Esophagus mucosa (tissue), 1 donor: ENCODE data around the gene FAM81B. TPM values are rescaled to one million over a fixed set of nuclear protein-coding genes. Genes with fewer than 3 reads are reported as not detected.

Source experiments
- ATAC-seq: fragments of 200-7000 bp; cut with Tn5 transposase; one replicate; pipeline ENCODE4 v1.9.1; 2020
- total RNA-seq: library from RNA; stranded (reverse); gene quantifications from one replicate; pipeline ENCODE4 v1.2.4, GENCODE V29; 2023
- donor health status: DM: yes; HTN: yes; CAD: no.

FAM81B gene
- total RNA-seq, 1 donor from 2014 or later = not detected

- ATAC-seq = no peak
Measured at GRCh38 chr5:95403996-95404395, 12.8 kb downstream of the FAM81B start.

DNA sequence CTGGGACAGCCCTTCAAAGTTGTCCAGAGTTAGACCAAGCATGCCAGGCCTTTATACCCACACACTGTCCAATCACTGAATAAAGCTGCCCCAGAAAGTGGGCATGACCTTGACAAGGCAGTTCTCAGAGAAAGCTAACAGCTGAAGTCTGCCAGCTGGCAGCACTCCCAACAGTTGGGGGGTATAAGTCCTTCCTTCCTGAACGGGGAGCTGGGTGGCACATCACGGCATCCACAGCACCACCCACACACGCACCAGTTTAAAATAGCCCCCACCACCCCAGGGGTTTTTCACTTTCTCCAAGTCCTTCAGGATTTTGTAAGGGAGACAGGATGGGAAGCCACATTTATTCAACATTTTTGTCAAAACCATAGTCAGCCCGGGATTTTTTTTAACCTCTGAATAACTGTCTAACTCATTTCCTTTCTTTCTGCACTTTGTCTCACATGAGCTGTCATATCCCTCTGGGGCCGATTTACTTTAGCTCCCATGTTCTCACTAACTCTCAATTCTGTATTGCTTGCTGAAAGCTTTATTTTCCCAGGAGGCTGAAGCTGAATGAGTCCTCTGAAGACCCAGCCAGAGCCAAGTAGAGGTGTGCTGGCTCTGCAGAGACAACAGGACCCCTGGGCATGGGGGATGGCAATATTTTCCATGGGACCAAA lies 15.4 kb downstream of the FAM81B start:
- ATAC-seq = no peak

DNA sequence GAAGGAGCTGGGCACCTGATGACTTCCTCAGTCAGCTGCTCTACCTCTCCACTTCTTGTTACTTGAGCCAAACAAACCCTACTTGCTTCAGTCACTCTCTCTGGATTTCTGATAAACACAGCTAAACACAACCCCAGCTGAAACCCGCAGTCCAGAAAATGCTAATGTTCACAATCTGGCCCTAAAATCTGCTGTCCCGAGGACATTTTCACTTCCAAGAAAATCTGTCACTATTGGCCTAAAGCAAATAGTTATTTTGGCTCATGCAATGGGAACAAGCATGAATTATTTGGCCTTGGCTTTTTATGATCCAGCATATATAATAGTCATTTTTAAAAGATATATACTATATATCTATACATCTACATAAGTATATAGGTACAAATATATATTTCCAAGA lies 19.1 kb downstream of the FAM81B start:
- no peak for ATAC-seq

- ATAC-seq = no peak
Measured at GRCh38 chr5:95411474-95411873, 20.3 kb downstream of the FAM81B start.

DNA sequence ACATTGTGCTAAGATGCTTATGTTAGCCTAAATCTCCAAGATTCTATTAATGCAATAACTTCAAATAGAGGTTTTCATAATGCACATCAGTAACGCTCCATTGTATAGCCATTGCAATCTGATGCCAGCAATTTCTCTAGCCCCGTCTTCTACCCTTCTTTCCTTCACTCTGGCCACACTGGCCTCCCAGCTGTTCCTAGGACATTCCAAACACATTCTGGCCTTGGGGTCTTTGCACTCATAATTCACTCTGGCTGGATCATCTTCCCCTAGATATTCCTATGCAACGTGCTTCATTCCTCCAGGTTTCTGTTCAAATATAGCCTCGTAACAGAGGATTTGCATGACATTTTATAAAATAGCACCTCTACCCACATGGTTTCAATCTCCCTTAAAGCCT lies 23.3 kb downstream of the FAM81B start:
- no peak for ATAC-seq

- ATAC-seq = no peak
Measured at GRCh38 chr5:95417971-95418370, 26.8 kb downstream of the FAM81B start.

DNA sequence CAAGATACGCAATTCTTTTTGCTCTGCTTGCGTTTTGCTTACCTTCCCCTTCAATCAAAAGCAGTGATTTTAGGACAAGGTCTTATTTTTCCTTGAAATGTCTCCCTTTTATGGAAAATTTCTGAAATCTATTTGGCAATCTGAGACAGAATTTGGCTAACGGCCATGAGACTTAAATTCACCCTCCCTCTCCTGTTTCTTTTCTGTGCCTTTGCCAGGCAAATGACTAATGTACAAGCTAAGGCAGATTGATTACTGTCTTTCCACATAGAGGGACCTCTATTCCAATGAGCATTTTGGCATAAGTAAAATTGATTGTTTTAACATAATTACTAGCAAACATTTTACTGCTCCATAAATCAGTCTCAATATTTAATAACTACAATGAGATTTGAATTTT lies 31.7 kb downstream of the FAM81B start:
- ATAC-seq = no peak

- no peak for ATAC-seq
Measured at GRCh38 chr5:95424016-95424415, 32.9 kb downstream of the FAM81B start.

DNA sequence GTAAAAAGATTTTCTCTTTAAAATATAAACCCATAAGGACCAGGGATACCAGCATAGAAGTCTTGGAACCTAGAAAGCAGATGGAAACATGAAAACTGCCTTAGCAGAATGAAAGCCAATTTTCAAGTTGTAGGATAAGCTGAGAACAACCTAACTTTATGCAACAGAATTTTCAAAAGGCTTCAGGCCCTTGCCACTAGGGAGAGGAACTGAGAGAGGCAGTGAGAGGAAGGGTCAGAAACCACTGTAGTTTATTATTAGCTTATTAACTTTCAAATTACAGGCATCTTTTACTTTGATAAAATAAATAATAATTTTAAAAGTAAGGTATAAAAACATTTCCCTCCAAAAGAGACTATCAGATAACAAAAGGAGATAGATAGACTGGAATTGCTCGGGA lies 33.4 kb downstream of the FAM81B start:
- no peak for ATAC-seq

DNA sequence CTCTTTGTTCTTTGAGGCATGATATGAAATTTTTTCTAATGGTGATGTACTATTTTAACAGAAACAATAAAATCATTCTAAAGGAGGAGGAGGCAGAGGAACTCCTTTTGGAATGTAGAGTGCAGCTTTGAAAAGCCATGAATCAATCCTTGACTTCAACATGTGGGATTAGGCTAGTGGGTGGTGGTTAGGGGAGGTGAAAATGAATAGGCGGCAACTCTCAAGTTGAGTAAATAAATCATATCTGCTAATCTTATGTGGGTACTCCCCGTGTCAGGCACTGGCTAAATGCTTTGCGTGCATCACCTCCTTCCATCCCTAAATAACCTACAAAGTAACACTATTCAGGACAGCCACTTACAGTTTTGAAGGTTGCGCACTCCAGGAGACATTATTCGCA lies 35.1 kb downstream of the FAM81B start:
- no peak for ATAC-seq

DNA sequence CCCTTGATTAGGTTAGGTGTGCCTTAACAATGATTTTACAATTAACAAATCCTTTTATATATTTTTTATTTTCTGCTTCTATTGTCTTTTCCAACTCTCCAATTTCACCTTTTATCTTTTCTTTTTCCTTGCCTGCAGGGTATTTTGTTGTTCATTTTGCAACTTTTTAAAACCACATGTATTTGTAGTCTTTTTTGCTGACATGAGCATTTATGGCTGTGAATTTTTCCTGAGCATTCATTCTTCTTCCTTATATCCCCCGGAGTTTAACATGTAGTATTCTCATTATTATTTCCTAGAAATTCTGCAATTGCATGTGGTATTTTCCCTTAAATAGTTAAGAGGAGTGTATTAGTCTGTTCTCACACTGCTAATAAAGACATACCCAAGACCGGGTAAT lies 41.6 kb downstream of the FAM81B start:
- ATAC-seq = no peak

DNA sequence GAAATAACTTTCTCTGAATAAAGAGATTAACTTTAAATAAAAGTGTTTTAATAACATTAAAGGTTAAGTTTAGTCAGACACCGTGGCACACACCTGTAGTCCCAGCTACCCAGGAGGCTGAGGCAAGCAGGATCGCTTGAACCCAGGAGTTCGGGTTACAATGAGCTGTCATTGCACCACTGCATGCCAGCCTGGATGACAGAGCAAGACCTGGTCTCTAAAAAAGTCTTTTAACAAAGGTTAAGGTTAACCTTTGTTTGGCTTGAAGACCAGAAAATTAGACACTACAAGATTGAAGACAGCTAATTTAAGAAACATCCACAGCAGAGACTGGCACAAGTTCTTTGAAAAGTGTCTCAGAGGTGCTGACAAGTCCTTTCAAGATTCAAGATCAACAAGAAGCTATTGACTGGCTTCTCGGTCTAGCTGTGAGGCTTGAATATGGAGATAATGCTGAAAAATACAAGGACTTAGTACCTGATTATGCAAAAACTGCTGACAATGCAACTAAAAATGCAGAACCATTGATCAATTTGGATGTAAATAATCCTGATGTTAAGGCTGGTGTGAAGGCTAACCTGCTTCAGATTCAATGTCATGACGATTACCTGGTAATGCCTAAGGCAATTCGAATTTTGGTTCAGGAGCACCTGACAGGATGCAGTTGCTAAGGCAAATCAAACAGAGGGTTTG lies 48.8 kb downstream of the FAM81B start:
- ATAC-seq = no peak

DNA sequence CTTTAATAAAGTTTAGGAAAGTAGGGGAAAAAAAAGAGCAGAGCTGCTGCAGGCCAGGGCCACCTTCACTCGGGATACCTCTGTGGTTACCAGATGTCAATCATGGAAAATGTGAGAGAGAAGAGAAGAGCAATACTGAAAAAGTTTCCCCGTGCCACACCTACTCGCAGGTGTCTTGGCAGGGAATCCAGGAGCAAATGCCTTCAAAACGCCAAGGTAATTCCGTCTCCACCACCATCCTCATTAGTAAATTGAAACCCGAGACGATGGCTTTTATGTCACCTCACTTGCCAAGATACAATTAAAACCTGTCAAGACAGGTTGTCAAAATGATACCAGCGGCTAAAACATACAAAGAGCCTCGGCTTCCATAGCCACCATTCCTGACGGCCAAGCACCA lies 49.7 kb downstream of the FAM81B start:
- ATAC-seq = no peak

- ATAC-seq = no peak
Measured at GRCh38 chr5:95441636-95442035, 50.5 kb downstream of the FAM81B start.

GRCh38 chr5:95445442-95445841 lies 54.3 kb downstream of the FAM81B start:
- no peak for ATAC-seq

DNA sequence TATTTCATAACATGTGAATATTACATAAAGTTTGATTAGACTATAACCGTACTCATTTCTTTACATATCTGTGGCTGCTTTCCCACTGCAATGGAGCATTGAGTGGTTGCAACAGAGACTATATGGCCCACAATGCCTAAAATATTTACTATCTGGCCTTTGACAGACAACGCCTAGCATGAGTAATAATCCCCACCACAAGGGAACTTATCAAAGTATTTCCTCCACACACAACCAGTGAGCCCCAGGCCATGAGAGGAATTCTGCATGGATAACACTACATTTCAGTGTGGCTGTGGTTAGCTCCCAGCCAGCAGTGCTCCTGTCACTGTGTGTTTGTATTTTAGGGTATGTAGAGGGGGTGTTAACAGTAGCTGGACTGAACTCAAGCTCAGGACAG lies 54.8 kb downstream of the FAM81B start:
- ATAC-seq = no peak

DNA sequence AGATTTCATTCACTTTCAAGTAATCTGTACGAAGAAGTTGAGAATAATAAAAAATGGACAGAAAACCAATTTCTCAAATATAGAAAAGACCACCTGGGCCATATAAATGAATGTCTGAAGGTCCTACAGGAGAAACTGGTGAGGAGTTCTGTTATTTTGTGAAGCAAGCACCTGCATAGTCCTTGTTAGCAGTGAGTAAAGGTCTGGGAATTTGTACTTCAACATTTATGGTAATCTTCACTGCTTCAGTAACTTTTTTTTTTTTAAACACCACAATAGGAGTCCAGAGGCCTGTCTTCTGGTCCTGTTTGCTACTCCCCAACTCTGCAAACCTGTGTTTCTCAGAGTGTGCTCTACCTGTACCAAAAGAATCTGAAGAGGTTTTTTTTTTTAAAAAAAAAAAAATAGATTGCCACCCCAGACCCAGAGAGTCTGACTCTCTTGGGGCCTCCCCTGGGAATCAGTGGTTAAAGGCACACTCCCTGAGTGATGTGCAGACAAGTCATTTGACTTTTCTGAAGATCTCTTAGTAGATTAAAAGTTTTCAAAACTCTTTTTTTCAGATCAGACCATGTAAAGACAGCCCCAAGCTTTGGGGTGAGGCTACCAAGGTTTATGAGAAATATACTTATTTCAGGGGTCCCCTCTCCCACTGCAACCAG lies 55.5 kb downstream of the FAM81B start:
- no peak for ATAC-seq

DNA sequence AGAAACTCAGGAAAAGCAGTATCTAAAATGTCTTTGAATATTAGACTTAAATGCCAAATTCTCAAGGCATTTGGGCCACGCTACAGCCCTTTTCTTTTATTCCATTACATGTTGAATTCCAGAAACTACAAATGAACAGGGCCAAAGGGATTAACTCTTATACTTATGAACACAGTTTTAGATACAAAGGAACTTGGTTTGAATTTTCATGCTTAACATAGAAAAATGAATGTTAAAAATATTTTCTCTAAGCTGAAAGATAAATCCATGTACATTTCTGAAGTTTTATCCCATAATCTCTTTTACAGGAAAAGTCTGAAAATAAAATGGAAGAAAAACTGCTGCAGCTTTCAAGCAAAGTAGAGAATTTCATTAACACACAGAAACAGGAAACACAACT lies 56.8 kb downstream of the FAM81B start:
- ATAC-seq = no peak

DNA sequence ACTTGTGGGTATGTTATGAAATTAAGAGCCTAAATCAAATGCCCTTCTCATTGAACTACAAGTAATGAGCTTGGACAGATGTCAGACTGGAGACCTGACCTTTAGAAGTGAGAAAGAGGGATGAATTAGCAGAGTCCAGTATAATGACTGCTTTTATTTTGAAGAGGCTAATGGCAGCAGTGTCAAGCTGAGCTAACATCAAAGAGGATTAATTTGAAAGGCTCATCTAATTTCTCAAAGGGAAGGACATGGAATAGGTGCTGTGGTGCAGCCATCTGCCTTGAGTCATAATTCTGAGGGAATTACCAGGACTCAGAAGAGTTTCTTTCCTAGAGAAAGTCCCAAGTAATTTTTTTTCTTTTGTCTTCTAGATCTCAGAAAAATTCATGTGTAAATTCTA lies 57.6 kb downstream of the FAM81B start:
- ATAC-seq = no peak

- ATAC-seq = no peak
Measured at GRCh38 chr5:95449460-95449859, 58.3 kb downstream of the FAM81B start.

DNA sequence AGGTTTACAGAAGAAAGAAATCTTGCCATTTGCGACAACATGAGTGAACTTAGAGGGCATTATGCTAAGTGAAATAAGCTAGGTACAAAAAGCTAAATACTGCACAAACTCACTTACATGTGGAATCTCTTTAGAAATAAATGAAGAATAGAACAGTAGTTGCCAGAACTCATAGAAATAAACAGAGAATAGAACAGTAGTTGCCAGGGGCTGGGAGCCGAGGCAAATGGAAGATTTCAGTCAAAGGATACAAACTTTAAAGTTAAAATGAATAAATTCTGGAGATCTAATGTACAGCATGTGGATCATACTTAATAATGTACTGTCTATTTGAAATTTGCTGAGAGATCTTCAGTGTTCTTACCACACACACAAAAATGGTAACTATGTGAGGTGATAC lies 63.4 kb downstream of the FAM81B start:
- ATAC-seq = no peak

DNA sequence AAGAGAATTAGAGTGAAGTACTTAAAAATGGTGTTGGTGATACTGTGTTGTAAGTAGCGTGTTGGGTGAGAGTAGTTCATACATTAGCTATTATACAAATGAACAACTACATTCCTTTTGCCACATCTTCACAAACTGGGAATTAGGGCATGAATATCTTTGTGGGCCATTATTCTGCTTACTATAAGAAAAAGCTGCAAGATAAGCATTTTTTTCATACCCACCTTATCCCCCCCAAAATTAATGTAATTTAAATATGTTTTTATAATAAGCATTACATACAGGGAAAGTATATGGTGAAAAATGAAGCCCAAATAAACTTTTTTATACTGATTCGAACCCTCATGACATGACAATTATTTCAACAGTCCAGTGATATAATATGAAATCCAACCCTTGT lies 69.5 kb downstream of the FAM81B start:
- ATAC-seq = no peak

GRCh38 chr5:95471487-95471886 lies 80.3 kb downstream of the FAM81B start:
- ATAC-seq = no peak

GRCh38 chr5:95471942-95472341 lies 80.8 kb downstream of the FAM81B start:
- no peak for ATAC-seq
